Measurements from ENCODE around the gene UPF1. TPM values are rescaled to one million over a fixed set of nuclear protein-coding genes. Genes with fewer than 3 reads are reported as not detected.

Gene UPF1
- 42.9 and 51.6 TPM in 2 replicates for total RNA-seq

DNA sequence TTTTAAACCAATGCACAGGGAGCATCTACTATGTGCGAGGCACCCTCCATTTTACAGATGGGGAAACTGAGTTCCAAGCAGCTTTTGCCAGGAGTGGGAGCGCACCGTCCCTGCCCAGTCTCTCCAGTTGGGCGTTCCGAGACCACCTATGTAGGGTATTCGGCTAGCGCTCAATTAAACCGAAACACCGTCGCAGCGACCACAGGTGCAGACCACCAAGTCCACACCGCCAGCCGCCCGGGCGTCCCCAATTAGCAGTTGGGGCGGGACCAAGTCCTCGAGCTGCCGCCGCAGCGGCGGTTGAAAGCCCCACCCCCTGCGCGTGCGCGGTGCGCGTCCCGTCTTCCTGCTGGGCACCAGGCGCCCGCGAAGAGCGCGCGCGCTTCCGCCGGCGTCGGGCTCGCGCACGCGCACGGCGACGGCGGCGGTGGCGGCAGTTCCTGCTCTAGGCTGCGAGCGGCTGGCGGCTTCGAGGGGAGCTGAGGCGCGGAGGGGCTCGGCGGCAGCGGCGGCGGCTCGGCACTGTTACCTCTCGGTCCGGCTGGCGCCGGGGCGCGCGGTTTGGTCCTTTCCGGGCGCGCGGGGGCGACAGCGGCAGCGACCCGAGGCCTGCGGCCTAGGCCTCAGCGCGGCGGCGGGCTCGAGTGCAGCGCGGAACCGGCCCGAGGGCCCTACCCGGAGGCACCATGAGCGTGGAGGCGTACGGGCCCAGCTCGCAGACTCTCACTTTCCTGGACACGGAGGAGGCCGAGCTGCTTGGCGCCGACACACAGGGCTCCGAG lies at the start of gene UPF1:
UPF1 (plus strand) TSS at position 436 of the 782 bp plus-strand sequence; CDS start at position 687, 251 bp downstream.
- peak; percentile 94 to 95 for DNase-seq (ENCODE audit: low read depth in 2 of 2)

DNA sequence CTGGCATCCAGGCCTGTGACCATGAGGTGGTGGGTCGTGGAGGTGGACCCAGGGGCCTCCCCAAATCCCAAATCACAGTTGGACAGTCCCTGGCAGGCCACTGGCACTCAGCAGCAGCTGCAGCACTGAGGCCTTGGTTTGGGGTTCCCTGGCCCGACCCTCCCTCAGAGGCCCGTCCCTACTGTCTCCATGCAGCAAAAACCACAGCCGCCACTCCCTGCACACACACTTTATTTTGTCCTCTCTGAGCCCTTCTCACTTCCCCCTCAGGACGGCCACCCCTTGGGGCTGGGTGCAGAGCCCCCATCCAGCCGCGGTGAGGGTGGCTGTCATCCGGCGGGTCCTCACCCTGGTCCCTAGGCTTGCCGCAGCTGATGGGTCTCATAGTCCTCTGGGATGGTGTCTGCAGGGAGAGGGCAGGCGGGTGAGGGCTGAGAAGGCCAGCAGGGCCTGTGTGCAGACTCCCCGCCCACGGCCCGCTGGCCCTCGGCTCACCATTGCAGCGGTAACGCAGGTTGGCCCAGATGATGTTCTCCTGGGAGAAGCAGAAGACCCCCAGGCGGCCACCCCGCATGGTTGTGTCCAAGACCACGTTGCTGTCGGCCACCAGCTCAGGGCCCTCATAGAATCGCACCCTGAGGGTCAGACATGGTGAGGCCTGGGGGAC lies 49.1 kb upstream of the UPF1 start:
- DNase-seq (ENCODE audit: low read depth in 2 of 2), result no peak

GRCh38 chr19:18783958-18784785 lies 47.6 kb upstream of the UPF1 start:
- no peak for DNase-seq (ENCODE audit: low read depth in 2 of 2)

DNA sequence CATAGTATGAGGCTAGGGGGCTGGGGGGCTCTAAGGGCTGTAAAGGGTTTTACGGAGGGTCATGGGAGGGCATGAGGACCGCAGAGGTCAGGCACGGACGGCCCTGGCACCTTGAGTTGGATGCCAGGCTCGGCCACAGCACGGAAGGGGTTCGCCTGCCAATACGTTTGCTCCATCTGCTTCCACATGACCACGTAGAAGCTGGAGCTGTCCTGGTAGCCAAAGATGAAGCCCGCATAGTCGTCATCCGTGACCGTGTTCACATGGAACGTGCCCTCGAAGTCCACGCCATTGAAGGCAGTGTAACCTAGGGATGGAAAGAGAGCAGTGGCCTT lies 47.0 kb upstream of the UPF1 start:
- DNase-seq (ENCODE audit: low read depth in 2 of 2), result no peak

- peak; percentile 45 to 55 for DNase-seq (ENCODE audit: low read depth in 2 of 2)
These were observed 46.3 kb upstream of the UPF1 start for GRCh38 chr19:18785179-18786124.

DNA sequence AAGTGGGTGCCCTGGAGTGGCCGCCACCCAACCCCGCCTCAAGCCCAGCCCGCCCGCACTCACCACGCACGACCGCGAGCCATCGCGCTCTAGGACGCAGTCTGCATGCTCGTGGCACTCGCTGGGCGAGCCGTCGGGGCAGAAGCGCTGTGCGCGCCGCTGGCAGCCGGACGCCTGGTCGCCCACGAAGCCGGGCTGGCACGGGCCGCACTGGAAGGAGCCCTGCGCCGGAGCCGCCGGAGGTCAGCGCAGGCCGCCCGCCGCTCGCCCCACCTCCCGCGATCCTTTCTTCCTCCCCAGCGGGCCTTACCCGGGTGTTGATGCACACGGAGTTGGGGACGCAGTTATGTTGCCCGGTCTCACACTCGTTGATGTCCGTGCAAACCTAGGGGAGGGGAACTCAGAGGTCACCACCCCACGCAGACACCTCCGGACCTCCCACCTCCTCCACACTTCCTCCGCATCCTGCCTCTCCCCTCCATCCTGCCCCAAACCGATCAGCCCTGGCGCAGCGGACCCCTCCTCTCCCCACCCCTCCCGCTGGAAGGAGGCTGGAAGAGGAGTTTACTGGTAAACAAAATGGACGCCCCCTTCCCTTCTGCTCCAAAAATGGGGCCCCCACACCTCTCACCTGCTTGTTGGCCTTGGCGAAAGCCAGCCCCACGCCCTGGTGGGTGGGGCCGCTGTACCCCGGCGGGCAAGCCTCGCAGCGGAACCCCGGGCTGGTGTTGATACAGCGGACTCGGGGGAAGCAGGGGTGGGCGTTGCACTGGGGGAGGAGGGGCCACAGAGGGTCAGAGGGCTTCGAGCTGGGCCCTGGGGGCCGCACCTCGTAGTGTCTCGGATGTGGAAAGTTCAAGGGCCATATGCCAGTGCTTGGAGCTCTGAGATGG lies 43.0 kb upstream of the UPF1 start:
- no peak for DNase-seq (ENCODE audit: low read depth in 2 of 2)

DNA sequence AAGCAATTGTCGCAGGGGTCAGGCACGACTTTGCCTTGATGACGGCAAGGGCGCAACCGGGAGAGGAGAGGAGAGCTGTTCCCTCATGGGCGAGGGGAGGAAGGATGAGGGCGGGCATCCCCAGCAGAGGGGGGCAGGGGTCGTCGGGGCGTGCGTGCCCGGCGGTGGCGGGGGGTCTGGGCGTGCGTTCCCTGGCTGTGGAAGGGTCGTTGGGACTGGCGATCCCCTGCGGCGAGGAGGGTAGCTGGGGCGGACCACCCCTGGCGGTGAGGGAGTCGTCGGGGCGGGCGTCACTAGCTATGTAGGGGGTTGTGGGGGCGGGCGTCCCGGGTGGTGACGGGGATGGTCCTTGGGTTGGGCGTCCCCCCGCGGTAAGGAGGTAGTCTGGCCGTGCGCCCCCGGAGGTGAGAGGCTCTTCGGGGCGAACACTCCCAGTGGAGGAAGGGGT lies 42.3 kb upstream of the UPF1 start:
- no peak for DNase-seq (ENCODE audit: low read depth in 2 of 2)

DNA sequence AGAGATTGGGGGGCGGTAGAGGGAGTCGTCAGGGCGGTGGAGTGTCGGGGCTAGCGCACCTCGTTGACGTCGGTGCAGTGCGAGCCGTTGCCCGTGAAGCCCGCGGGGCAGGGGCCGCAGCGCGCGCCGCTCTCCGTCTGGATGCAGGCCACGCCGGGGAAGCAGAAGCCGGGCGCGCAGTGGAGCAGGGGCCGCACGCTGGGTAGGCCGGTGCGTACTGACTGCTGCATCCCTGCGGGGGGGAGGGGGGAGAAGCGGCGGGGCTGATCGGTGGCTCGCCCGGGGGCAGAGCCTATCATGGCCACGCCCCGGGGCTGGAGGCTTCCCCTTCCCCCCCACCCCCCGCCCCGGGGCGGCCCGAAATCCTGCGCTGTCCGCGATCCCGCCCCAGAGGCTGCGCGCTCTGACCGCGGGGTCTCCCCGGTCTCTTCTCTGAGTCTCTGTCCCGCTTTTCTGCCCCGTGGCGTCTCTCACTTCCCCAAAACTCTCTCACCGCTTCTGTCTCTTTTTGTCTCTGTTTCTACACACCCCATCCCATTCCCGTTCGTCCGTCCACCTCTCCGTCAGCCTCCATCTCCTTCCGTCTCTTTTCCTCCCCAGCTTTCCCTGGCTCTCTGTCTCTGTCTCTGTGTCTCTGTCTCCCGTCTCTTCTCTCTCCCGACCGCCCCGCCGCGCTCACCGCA lies 41.7 kb upstream of the UPF1 start:
- DNase-seq (ENCODE audit: low read depth in 2 of 2), result peak in 1 of 2 donors; percentile 34

DNA sequence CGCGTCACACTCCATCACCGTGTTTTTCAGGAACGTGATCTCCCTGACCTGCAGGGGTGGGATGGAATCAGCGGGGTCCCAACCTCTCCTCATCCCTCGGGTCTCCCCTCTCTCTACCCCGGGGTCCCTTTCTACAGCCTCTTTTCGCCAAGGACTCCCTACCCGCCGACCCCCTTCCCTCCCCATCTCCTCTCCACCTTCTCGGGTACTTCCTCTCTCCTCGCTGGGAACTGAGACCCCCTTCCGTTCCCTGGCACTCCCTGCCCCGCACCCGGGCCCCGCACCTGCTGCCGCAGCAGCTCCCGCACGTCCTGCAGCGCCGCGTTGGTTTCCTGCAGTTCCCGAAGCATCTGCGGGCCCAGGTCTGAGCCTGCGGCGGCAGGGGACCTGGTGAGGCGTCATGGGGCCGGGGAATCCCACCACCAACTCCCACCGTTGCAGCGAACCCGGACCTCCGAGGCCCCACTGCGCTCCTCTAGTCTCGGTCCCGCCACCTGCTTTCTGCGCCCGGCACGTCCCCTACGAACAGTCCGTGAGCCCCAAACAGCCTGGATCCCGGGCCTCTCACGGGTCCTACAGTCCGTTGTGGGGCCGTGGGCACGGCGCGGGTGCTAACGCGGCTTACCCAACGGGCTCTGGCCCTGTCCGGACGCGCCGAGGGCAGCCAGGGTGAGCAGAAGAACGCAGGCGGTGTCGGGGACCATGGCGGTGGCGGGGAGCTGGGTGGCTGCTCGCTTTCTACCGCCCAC lies 41.0 kb upstream of the UPF1 start, which contains the start of gene COMP:
COMP (minus strand) TSS at position 740 of the 749 bp plus-strand sequence; CDS start at position 704, 36 bp downstream.
- no peak for DNase-seq (ENCODE audit: low read depth in 2 of 2)

DNA sequence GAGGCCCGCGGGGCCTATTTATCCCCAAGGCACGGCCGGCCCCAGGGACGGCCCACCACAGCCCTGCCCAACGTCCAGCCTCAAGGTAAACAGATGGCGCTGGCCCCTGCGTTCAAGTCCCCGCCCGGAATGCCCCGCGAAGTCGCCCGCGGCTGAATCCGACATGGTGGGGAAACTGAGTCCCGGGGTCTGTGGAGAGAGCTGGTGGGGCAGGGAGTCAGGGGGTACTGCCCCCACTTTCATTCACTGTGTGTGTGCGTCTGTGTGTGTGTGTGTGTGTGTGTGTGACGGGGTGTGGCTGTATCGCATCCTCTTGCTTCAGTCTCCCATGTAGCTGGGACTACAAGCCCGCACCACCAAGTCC lies 40.5 kb upstream of the UPF1 start:
- no peak for DNase-seq (ENCODE audit: low read depth in 2 of 2)

DNA sequence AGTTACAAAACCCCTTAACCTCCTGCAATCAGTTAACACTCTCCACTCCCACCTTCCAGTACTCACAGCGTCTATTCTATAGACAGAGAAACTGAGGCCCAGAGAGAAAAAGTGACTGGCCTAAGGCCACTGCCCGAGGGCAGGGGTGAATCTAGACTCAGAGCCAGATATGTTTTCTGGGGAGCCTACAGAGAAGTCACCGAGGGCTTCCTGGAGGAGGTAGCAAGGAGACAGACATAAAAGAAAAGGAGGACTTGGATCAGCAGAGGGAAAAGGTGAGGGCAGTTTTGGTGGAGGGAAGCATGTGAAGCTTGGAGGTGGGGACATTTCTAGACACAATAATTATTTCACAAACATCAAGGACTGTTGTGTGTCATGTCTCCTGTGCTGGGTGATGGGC lies 39.1 kb upstream of the UPF1 start:
- no peak for DNase-seq (ENCODE audit: low read depth in 2 of 2)

GRCh38 chr19:18793144-18794028 lies 38.4 kb upstream of the UPF1 start:
- no peak for DNase-seq (ENCODE audit: low read depth in 2 of 2)

- no peak for DNase-seq (ENCODE audit: low read depth in 2 of 2)
These were observed 37.8 kb upstream of the UPF1 start for GRCh38 chr19:18794029-18794313.

- DNase-seq (ENCODE audit: low read depth in 2 of 2), result no peak
These were observed 37.1 kb upstream of the UPF1 start for GRCh38 chr19:18794692-18795091.

GRCh38 chr19:18795540-18795939 lies 36.2 kb upstream of the UPF1 start:
- no peak for DNase-seq (ENCODE audit: low read depth in 2 of 2)

GRCh38 chr19:18796239-18796638 lies 35.5 kb upstream of the UPF1 start:
- no peak for DNase-seq (ENCODE audit: low read depth in 2 of 2)

DNA sequence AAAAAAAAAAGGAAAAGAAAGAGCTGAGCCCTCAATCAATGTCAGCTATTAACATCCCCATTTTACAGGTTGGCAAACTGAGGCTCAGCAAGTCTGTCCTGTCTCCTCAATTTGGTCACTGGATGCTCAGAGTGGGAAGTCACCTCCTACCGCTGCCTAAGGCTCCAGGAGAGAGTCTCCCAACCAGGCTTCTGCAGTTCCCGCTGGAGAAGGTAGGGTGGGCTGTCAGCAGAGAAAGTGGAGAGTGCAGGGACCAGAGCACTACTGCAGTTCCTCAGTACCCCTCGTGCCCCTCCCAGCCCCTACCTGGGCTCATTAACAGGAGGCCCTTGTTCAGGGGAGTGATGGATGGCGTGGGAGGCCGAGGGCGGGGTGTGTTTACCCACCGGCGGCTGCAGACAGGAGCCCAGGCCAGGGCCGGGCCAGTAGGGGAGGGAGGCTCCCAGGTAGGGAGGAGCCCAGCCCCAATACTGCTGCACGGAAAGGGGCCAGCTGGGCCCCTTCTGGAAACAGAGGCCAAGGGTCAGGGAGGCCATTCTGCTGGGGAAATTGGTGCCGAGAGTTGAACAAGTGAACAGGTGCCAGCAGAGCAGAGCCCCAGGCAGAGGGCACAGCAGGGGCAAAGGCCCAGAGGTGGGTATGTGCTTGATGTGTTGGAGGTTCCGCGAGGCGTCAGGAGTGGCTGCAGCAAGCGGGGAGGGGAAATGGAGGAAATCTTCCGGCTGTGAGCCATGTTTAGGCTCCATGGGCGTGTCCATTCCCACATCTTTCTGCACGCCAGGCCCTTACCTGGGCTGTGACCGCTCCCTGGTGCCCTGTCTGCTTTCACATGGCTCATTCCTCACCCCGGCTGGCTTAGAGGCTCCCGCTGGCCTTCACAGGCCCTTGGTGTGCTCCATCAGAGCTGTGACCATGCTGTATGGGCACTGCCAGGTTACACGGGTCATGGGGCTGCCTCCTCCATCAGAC lies 33.1 kb upstream of the UPF1 start:
- no peak for DNase-seq (ENCODE audit: low read depth in 2 of 2)
